Stimulated activated CD4-positive, alpha-beta T cell treated with anti-CD3 and anti-CD28 coated beads, Interleukin-1b, Interleukin-23, amount 100 ng/mL, for 1 hour (primary cell): ENCODE results near the gene HCN2.
A peak's percentile ranks its signal among the peaks of the same experiment; 100 is the strongest.

ENCODE experiments used
- DNase-seq, 2 donors: peaks; one replicate each; pipeline ENCODE4 v3.0.0-alpha.2; 2020; ENCODE audit warnings: low read depth in 2 of 2

Gene HCN2

GRCh38 chr19:571566-571974 lies 18.1 kb upstream of the HCN2 start:
- no peak for DNase-seq

GRCh38 chr19:572140-572742 lies 17.4 kb upstream of the HCN2 start, which contains the start of gene BSG:
Gene BSG, plus strand, starts transcription at chr19:572596. Its CDS starts 39 bp downstream, at chr19:572635.
- peak; percentile 93 to 97 for DNase-seq

- DNase-seq: no peak
Observed at GRCh38 chr19:572743-573518, 16.8 kb upstream of the HCN2 start.

- DNase-seq: no peak
Observed at GRCh38 chr19:573519-573825, 16.2 kb upstream of the HCN2 start.

GRCh38 chr19:574658-575526 lies 14.8 kb upstream of the HCN2 start:
- no peak for DNase-seq

GRCh38 chr19:575527-576506 lies 13.9 kb upstream of the HCN2 start:
- no peak for DNase-seq

- DNase-seq: no peak
Observed at GRCh38 chr19:576768-577438, 12.8 kb upstream of the HCN2 start.

- no peak for DNase-seq
Observed at GRCh38 chr19:577439-578392, 12.0 kb upstream of the HCN2 start.

GRCh38 chr19:579111-579841 lies 10.4 kb upstream of the HCN2 start:
- DNase-seq: no peak

- DNase-seq: no peak
Observed at GRCh38 chr19:579842-580155, 9.9 kb upstream of the HCN2 start.

GRCh38 chr19:580274-580835 lies 9.3 kb upstream of the HCN2 start:
- no peak for DNase-seq

- DNase-seq: no peak
Observed at GRCh38 chr19:581399-582111, 8.1 kb upstream of the HCN2 start.

GRCh38 chr19:582497-583197 lies 7.0 kb upstream of the HCN2 start:
- DNase-seq: no peak

- DNase-seq: no peak
Observed at GRCh38 chr19:583198-583967, 6.3 kb upstream of the HCN2 start.

GRCh38 chr19:583968-584239 lies 5.8 kb upstream of the HCN2 start:
- no peak for DNase-seq

GRCh38 chr19:584240-585001 lies 5.3 kb upstream of the HCN2 start:
- DNase-seq: peak in 1 of 2 donors; percentile 40
